Measurements from ENCODE around the gene PLEKHN1. TPM values are rescaled to one million over a fixed set of nuclear protein-coding genes. Genes with fewer than 3 reads are reported as not detected.
"Not testable (repeated sequence)": the region's sequence is repeated elsewhere in the genome, so short reads cannot be mapped to it uniquely, and the experiment has no call there.

PLEKHN1 gene
- total RNA-seq, 1 donor from 2014 or later: 15.2 TPM

GRCh38 chr1:945688-946556 lies 20.4 kb upstream of the PLEKHN1 start:
- Histone ChIP-seq H3K4me3 (no peak overlapping the region), H3K27ac (no peak overlapping the region), H3K27me3 (peaks cover 6% of the 10 kb centered on the region), H3K9me3 (no peaks in the 10 kb centered on the region), H3K36me3 (peaks cover 0 to 35% of the 10 kb centered on the region in 2 donors), H3K4me1 (peaks cover 29% of the 10 kb centered on the region)
- intact Hi-C loops (cut with DNase I): no loop called here
- TF ChIP-seq, protein P1, sequence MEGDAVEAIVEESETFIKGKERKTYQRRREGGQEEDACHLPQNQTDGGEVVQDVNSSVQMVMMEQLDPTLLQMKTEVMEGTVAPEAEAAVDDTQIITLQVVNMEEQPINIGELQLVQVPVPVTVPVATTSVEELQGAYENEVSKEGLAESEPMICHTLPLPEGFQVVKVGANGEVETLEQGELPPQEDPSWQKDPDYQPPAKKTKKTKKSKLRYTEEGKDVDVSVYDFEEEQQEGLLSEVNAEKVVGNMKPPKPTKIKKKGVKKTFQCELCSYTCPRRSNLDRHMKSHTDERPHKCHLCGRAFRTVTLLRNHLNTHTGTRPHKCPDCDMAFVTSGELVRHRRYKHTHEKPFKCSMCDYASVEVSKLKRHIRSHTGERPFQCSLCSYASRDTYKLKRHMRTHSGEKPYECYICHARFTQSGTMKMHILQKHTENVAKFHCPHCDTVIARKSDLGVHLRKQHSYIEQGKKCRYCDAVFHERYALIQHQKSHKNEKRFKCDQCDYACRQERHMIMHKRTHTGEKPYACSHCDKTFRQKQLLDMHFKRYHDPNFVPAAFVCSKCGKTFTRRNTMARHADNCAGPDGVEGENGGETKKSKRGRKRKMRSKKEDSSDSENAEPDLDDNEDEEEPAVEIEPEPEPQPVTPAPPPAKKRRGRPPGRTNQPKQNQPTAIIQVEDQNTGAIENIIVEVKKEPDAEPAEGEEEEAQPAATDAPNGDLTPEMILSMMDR (IDR thresholded peaks at IDR 0.05): no peak
- TF ChIP-seq POLR2A (IDR thresholded peaks at IDR 0.05) (no peak), POLR2AphosphoS5 (IDR thresholded peaks at IDR 0.05; ENCODE audit: insufficient read depth in 1 of 2, low read depth in 1 of 2) (no peak)
- DNase-seq (ENCODE audit: extremely low spot score in 2 of 2): no peak

GRCh38 chr1:946811-947210 lies 19.5 kb upstream of the PLEKHN1 start:
- intact Hi-C loops (cut with DNase I); H3K9me3 ChIP-seq; H3K27me3 ChIP-seq; DNase-seq (ENCODE audit: extremely low spot score in 2 of 2); H3K27ac ChIP-seq; H3K4me3 ChIP-seq: not testable (repeated sequence)
- peaks cover 20% of the 10 kb centered on the region for H3K4me1 ChIP-seq
- peaks cover 0 to 44% of the 10 kb centered on the region in 2 donors for H3K36me3 ChIP-seq

- Histone ChIP-seq H3K27me3 (no peaks in the 10 kb centered on the region), H3K27ac (no peak overlapping the region), H3K4me3 (no peak overlapping the region), H3K4me1 (peaks cover 9% of the 10 kb centered on the region), H3K36me3 (peaks cover 0 to 55% of the 10 kb centered on the region in 2 donors), H3K9me3 (no peaks in the 10 kb centered on the region)
- DNase-seq (ENCODE audit: extremely low spot score in 2 of 2): no peak
- no peak for TF ChIP-seq POLR2AphosphoS5 (IDR thresholded peaks at IDR 0.05; ENCODE audit: insufficient read depth in 1 of 2, low read depth in 1 of 2)
- TF ChIP-seq, protein P1 (IDR thresholded peaks at IDR 0.05): no peak
- intact Hi-C loops (cut with DNase I): no loop called here
Observed at GRCh38 chr1:947958-948357, 18.3 kb upstream of the PLEKHN1 start.

DNA sequence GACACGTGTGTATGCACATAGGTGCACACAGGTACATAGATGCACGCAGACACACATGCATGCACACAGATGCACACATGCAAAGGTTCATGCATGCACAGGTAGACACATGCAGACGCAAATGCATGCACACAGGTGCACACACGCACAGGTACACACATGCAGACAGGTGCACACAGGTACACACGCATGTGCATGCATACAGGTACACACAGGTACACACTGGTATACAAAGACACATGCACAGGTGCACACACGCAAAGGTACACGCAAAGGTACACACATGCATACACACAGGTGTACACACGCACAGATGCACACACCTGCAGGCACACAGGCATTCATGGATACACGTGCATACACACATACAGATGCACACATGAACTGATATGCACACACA lies 16.0 kb upstream of the PLEKHN1 start:
- H3K27ac ChIP-seq: no peak overlapping the region
- H3K4me1 ChIP-seq: no peaks in the 10 kb centered on the region
- no peak for DNase-seq (ENCODE audit: extremely low spot score in 2 of 2)
- H3K9me3 ChIP-seq: no peaks in the 10 kb centered on the region
- TF ChIP-seq, protein P1 (IDR thresholded peaks at IDR 0.05): no peak
- TF ChIP-seq POLR2A (IDR thresholded peaks at IDR 0.05) (no peak), POLR2AphosphoS5 (IDR thresholded peaks at IDR 0.05; ENCODE audit: insufficient read depth in 1 of 2, low read depth in 1 of 2) (no peak)
- H3K4me3 ChIP-seq: no peak overlapping the region
- peaks cover 0 to 79% of the 10 kb centered on the region in 2 donors for H3K36me3 ChIP-seq
- intact Hi-C loops (cut with DNase I): no loop called here
- no peaks in the 10 kb centered on the region for H3K27me3 ChIP-seq

DNA sequence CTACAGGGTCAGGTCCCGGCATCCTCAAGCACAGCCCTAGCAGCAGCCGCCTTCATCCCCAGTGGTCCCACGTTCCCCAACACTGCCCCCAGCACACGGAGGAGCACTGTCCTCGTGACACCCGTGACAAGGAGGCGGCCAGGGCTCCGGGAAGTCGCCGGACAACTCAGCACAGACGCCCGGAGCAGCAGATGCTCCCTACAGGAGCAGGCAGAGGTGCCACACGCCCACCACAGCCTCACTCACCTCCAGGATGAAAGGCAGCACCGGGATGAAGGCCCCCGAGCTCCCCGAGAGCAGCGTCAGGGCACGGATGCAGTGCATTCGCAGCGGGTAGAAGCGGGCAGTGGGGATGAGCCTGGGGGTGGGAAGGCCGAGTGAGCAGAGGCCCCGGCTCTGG lies 15.4 kb upstream of the PLEKHN1 start:
- H3K27me3 ChIP-seq: no peaks in the 10 kb centered on the region
- intact Hi-C loops (cut with DNase I): no loop called here
- H3K4me1 ChIP-seq: no peaks in the 10 kb centered on the region
- TF ChIP-seq POLR2A (IDR thresholded peaks at IDR 0.05): no peak
- no peak for TF ChIP-seq POLR2AphosphoS5 (IDR thresholded peaks at IDR 0.05; ENCODE audit: insufficient read depth in 1 of 2, low read depth in 1 of 2)
- TF ChIP-seq, protein P1 (IDR thresholded peaks at IDR 0.05): no peak
- DNase-seq (ENCODE audit: extremely low spot score in 2 of 2): no peak
- H3K9me3 ChIP-seq: no peaks in the 10 kb centered on the region
- H3K36me3 ChIP-seq: peaks cover 0 to 85% of the 10 kb centered on the region in 2 donors
- no peak overlapping the region for H3K27ac ChIP-seq
- no peak overlapping the region for H3K4me3 ChIP-seq

All from vagina (tissue), 2 donors.